GM21528 (cell line): ENCODE measurements around the gene TUB.

Source experiments
- ATAC-seq: cut with Tn5 transposase; IDR thresholded peaks from one replicate; pipeline ENCODE4 v1.9.1; 2021; ENCODE audit warnings: mild to moderate bottlenecking, moderate library complexity; ENCODE audit not compliant: unreplicated experiment, low FRiP score

TUB gene

GRCh38 chr11:8080674-8081590, at the start of gene TUB:
TSS of gene TUB (plus strand) at chr11:8081211. CDS start at chr11:8081511, 300 bp downstream.
- no peak for ATAC-seq

- no peak for ATAC-seq
Measured at GRCh38 chr11:8031248-8032115, 49.5 kb upstream of the TUB start.

- no peak for ATAC-seq
Measured at GRCh38 chr11:8032122-8032521, 48.9 kb upstream of the TUB start.

- ATAC-seq: peak; percentile 6
Measured at GRCh38 chr11:8032576-8033304, 48.3 kb upstream of the TUB start.

GRCh38 chr11:8033305-8034105, 47.5 kb upstream of the TUB start:
- ATAC-seq: peak; percentile 86

GRCh38 chr11:8034106-8034585, 46.9 kb upstream of the TUB start:
- ATAC-seq: no peak

GRCh38 chr11:8034604-8035190, 46.3 kb upstream of the TUB start:
- ATAC-seq: no peak

GRCh38 chr11:8035200-8035855, 45.7 kb upstream of the TUB start:
- ATAC-seq: no peak

GRCh38 chr11:8036002-8036802, 44.8 kb upstream of the TUB start:
- ATAC-seq: no peak

GRCh38 chr11:8036986-8037385, 44.0 kb upstream of the TUB start:
- no peak for ATAC-seq

GRCh38 chr11:8038393-8038792, 42.6 kb upstream of the TUB start:
- ATAC-seq: no peak

GRCh38 chr11:8038811-8039529, 42.0 kb upstream of the TUB start:
- ATAC-seq: no peak

GRCh38 chr11:8039530-8040260, 41.3 kb upstream of the TUB start:
- no peak for ATAC-seq

GRCh38 chr11:8040261-8040920, 40.6 kb upstream of the TUB start:
- no peak for ATAC-seq

GRCh38 chr11:8040921-8041285, 40.1 kb upstream of the TUB start:
- no peak for ATAC-seq

GRCh38 chr11:8041576-8041975, 39.4 kb upstream of the TUB start:
- no peak for ATAC-seq
